ENCODE measurements around the gene NCR2.

Gene NCR2

GRCh38 chr6:41379306-41379705, 43.9 kb downstream of the NCR2 start:
- H3K27me3 Mint-ChIP-seq = peaks cover 21% of the 10 kb centered on the region
- peaks cover 11% of the 10 kb centered on the region for H3K4me1 Mint-ChIP-seq (ENCODE audit: low read depth)
- no peak overlapping the region for H3K27ac Mint-ChIP-seq
- H3K9me3 Mint-ChIP-seq (ENCODE audit: low read depth) = no peaks in the 10 kb centered on the region
- no peak overlapping the region for H3K4me3 Mint-ChIP-seq
- H3K36me3 Mint-ChIP-seq = no peaks in the 10 kb centered on the region

- Mint-ChIP-seq H3K27me3 (peaks cover 9% of the 10 kb centered on the region), H3K27ac (no peak overlapping the region), H3K4me1 (ENCODE audit: low read depth) (no peaks in the 10 kb centered on the region), H3K4me3 (no peak overlapping the region), H3K36me3 (no peaks in the 10 kb centered on the region), H3K9me3 (ENCODE audit: low read depth) (no peaks in the 10 kb centered on the region)
Measured at GRCh38 chr6:41386594-41386993, 51.2 kb downstream of the NCR2 start.

GRCh38 chr6:41392246-41392645, 56.8 kb downstream of the NCR2 start:
- Mint-ChIP-seq H3K27me3 (peaks cover 9% of the 10 kb centered on the region), H3K27ac (no peak overlapping the region), H3K4me1 (ENCODE audit: low read depth) (no peaks in the 10 kb centered on the region), H3K36me3 (peaks cover 7% of the 10 kb centered on the region), H3K4me3 (no peak overlapping the region), H3K9me3 (ENCODE audit: low read depth) (peaks cover 13% of the 10 kb centered on the region)

GRCh38 chr6:41396335-41396734, 60.9 kb downstream of the NCR2 start:
- Mint-ChIP-seq H3K9me3 (ENCODE audit: low read depth) (peaks cover 15% of the 10 kb centered on the region), H3K36me3 (peaks cover 7% of the 10 kb centered on the region), H3K4me1 (ENCODE audit: low read depth) (no peaks in the 10 kb centered on the region), H3K27me3 (peaks cover 15% of the 10 kb centered on the region), H3K27ac (no peak overlapping the region), H3K4me3 (no peak overlapping the region)

- H3K27ac Mint-ChIP-seq = no peak overlapping the region
- H3K4me3 Mint-ChIP-seq = no peak overlapping the region
- no peaks in the 10 kb centered on the region for H3K4me1 Mint-ChIP-seq (ENCODE audit: low read depth)
- peaks cover 12% of the 10 kb centered on the region for H3K9me3 Mint-ChIP-seq (ENCODE audit: low read depth)
- peaks cover 14% of the 10 kb centered on the region for H3K27me3 Mint-ChIP-seq
- peaks cover 10% of the 10 kb centered on the region for H3K36me3 Mint-ChIP-seq
Measured at GRCh38 chr6:41399424-41399823, 64.0 kb downstream of the NCR2 start.

Data from activated naive CD8-positive, alpha-beta T cell (primary cell).